Pancreas (tissue), 10 donors: Measurements from ENCODE around the gene KCNN3. TPM values are rescaled to one million over a fixed set of nuclear protein-coding genes. Genes with fewer than 3 reads are reported as not detected.

Experiments used
- ATAC-seq, 4 donors: fragments of 200-7000 bp; cut with Tn5 transposase; one replicate each; pipeline versions ENCODE4 v1.8.0 to v1.9.1; 2020; ENCODE audit warnings: mild to moderate bottlenecking in 4 of 4, moderate library complexity in 4 of 4
- DNase-seq, 6 donors: peaks; one replicate each; pipeline ENCODE4 v3.0.0-alpha.2; 2020
- FAIRE-seq: peaks from 2 replicates; lab custom pipeline; 2012; peaks lifted over from hg19 to GRCh38; lab: Jason Lieb, UNC
- H3K27ac ChIP-seq, 4 donors: fragments of 200-600 bp; sonication (generic); 1 replicate in 3 of 4; 2 replicates in 1 of 4; pipeline versions ENCODE4 v1.5.0 to v1.8.0; 2020
- H3K27me3 ChIP-seq, 4 donors: fragments of 200-600 bp; one replicate each; pipeline ENCODE4 v1.8.0; 2021
- H3K36me3 ChIP-seq, 3 donors: fragments of 200-600 bp; sonication (generic) in 1 of 3; one replicate each; pipeline versions ENCODE4 v1.5.0 to v1.8.0; 2020 to 2021
- H3K4me1 ChIP-seq, 3 donors: fragments of 200-600 bp; one replicate each; pipeline ENCODE4 v1.8.0; 2021
- H3K4me3 ChIP-seq, 4 donors: fragments of 200-600 bp; sonication (generic) in 2 of 4; one replicate each; pipeline versions ENCODE4 v1.5.0 to v1.8.0; 2020 to 2021
- H3K9me3 ChIP-seq, 4 donors: fragments of 200-600 bp; one replicate each; pipeline ENCODE4 v1.8.0; 2021
- WGBS, 2 donors: extraction: QIAGEN DNeasy Blood & Tissue Kit; methylation state at CpG; one replicate each; pipeline ENCODE4 v1.1.7; 2013; 5-methylcytosine and 5-hydroxymethylcytosine counted together
- intact Hi-C, 3 donors: fragments of 100-400 bp; cut with DNase I; formaldehyde crosslinking; loops; one replicate each; pipeline versions ENCODE4 v1.11.1 to v1.14.2; 2022
- polyA plus RNA-seq, 2 donors: library from polyadenylated mRNA; stranded (reverse); fragments of 200-250 nt; gene quantifications; one replicate each; pipeline ENCODE4 v1.2.3, GENCODE V29; 2013
- total RNA-seq, 6 donors: library from RNA; stranded (reverse); fragmentation: NEBNext Ultra II Directional in 4 of 6; extraction: Animal tissue kit (Norgen Biotek cat#: 25700) in 4 of 6; gene quantifications; one replicate each; pipeline versions ENCODE4 v1.2.1 to v1.2.4, GENCODE V29; 2021 to 2023
- TF ChIP-seq, protein P1 (sequence below), 4 donors: fragments of 200-600 bp; sonication (generic) in 3 of 4; IDR thresholded peaks; one replicate each; pipeline versions ENCODE4 v1.5.0 to v1.8.0; 2021; ENCODE audit warnings: antibody characterized with exemption in 4 of 4
- donor health status: healthy with polysubstance abuse.
- donor health status: DM: no; HTN: no; CAD: no; lungs with moderate emphysema.
- donor health status: DM: no; HTN: no; CAD: no.
- donor health status: control.
- donor health status: control.
- donor health status: Bipolar disorder and iron deficiency.
- donor health status: DM: yes; HTN: yes; CAD: no.
- donor health status: DM: no; HTN: no; CAD: no.
- donor health status: DM: no; HTN: no; CAD: no.
- donor health status: DM: yes; HTN: yes; CAD: no.

The KCNN3 gene
- total and polyA plus RNA-seq, 8 donors = 0.11 to 1.0 (median 0.33) TPM

DNA sequence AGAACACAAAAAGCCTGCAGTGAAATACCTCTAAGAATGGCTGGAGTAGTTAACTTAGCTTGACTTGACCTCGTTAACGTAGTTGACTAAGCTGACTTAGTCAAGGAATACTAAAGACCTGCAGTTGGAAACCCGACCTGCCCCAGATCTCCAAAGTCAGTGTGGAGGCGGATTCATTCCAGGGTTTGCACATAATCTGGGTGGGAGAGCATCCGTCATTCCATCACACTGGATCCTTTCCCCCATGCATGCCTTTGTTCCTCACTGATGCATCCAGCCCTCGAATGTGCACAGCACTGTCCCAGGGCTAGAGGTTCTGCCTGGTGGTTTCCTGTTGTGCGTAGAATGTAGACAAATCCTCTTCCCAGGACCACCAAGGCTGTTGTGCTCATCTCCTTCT, 76.4 kb downstream of the KCNN3 start:
- Histone ChIP-seq H3K27ac (no peak overlapping the region), H3K4me1 (no peaks in the 10 kb centered on the region), H3K4me3 (no peak overlapping the region), H3K36me3 (no peaks in the 10 kb centered on the region), H3K27me3 (no peaks in the 10 kb centered on the region), H3K9me3 (no peaks in the 10 kb centered on the region)
- TF ChIP-seq, protein P1, sequence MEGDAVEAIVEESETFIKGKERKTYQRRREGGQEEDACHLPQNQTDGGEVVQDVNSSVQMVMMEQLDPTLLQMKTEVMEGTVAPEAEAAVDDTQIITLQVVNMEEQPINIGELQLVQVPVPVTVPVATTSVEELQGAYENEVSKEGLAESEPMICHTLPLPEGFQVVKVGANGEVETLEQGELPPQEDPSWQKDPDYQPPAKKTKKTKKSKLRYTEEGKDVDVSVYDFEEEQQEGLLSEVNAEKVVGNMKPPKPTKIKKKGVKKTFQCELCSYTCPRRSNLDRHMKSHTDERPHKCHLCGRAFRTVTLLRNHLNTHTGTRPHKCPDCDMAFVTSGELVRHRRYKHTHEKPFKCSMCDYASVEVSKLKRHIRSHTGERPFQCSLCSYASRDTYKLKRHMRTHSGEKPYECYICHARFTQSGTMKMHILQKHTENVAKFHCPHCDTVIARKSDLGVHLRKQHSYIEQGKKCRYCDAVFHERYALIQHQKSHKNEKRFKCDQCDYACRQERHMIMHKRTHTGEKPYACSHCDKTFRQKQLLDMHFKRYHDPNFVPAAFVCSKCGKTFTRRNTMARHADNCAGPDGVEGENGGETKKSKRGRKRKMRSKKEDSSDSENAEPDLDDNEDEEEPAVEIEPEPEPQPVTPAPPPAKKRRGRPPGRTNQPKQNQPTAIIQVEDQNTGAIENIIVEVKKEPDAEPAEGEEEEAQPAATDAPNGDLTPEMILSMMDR (IDR thresholded peaks at IDR 0.05) = no peak
- 64 to 66% methylated on average over 7 of the region's 7 CpGs for WGBS, 2 donors
- intact Hi-C loops = no loop called here
- ATAC-seq (no peak), DNase-seq (no peak), FAIRE-seq (no peak)

DNA sequence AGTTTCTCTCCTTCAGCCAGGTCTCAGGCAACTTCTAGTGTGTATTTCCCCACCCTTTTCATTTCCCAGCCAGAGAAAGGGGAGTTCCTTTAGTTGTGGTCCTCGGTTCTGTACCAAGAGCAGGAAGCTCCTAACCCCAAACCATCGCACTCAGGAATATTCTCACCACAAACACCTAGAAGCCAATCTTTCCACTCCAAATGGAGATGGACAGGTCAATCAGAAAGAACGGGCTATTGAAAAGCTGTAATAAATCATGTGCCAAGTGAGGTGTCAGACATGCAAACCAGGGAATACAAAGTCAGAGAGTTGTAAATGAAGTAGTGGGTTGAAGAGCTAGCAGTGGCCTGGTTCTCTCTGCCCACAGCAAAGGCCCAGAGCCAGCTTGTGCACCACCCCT, 77.2 kb downstream of the KCNN3 start:
- H3K9me3 ChIP-seq = no peaks in the 10 kb centered on the region
- H3K4me1 ChIP-seq = no peaks in the 10 kb centered on the region
- intact Hi-C loops = no loop called here
- FAIRE-seq (no peak), ATAC-seq (no peak), DNase-seq (no peak)
- no peak overlapping the region for H3K4me3 ChIP-seq
- no peaks in the 10 kb centered on the region for H3K27me3 ChIP-seq
- H3K36me3 ChIP-seq = no peaks in the 10 kb centered on the region
- no peak overlapping the region for H3K27ac ChIP-seq
- TF ChIP-seq, protein P1 (IDR thresholded peaks at IDR 0.05) = no peak
- 40 to 56% methylated on average over 3 of the region's 3 CpGs for WGBS, 2 donors

DNA sequence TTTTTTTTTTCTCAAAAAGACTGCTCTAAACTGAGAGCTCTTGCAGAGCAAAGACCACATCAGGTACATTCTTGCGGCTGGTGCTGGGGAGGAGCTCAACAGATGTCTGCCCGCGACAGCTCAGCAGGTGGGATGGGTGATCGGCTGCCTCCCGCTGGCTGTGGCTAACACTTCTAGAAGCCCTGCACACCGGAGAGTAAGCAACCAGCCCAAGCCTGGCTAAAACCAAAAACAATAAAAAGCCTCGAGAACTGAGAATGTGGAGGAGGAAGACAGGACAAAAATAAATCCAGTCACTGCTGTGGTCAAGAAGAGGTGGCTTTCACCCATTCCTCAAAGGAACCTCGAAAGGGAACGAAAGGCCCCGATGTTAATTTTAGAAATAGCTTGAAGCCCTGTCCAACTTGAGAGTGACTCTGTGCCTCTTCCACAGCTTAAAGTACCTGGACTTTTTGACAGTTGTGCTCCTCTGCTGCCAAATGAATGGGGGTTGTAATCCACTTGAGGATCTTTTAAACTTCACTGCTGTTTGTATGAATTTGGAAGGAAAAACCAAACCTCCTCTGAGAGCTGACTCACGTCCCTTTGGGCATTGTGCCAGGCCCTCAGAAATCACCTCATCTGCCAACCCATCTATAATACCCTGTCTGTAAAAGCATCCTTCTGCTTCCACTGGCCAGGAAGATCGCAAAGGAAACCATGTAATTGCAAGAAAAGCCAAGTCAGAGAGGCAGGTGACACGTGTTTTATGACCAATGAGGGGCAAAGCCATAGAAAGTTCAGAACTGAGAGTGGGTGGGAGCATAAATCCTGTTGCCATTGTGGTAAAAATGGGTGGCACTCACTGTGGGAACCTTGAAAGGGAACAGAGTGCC, 78.6 kb downstream of the KCNN3 start:
- intact Hi-C loops = no loop called here
- Histone ChIP-seq H3K4me3 (no peak overlapping the region), H3K27me3 (no peaks in the 10 kb centered on the region), H3K36me3 (no peaks in the 10 kb centered on the region), H3K27ac (no peak overlapping the region), H3K9me3 (no peaks in the 10 kb centered on the region), H3K4me1 (no peaks in the 10 kb centered on the region)
- FAIRE-seq = no peak
- 39 to 40% methylated on average over 13 of the region's 13 CpGs for WGBS, 2 donors
- TF ChIP-seq, protein P1 (IDR thresholded peaks at IDR 0.05) = no peak
- ATAC-seq = peak in 1 of 4 donors; percentile 25
- DNase-seq = no peak

DNA sequence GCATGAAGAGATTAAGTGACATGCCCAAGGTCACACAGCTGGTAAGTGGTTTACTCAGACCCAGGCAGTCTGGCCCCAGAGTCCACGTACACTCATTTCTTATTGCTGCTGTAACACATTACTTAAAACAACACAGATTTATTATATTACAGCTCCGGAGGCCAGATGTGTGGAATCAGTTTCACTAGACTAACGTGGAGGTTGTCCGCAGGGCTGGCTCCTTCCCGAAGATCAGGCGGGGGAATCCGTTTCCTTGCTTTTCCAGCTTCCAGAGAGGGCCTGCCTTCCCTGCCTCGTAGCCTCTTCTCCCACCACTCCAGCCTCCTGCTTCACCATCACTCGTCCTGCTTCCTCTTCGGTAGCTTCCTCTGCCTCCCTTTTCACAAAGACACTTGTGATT, 81.2 kb downstream of the KCNN3 start:
- ATAC-seq (no peak), DNase-seq (no peak), FAIRE-seq (no peak)
- H3K9me3 ChIP-seq = no peaks in the 10 kb centered on the region
- H3K4me3 ChIP-seq = no peak overlapping the region
- TF ChIP-seq, protein P1 (IDR thresholded peaks at IDR 0.05) = no peak
- H3K27ac ChIP-seq = no peak overlapping the region
- peaks cover 0 to 6% (median 0%) of the 10 kb centered on the region in 3 donors for H3K4me1 ChIP-seq
- WGBS, 2 donors = 78 to 86% methylated on average over 10 of the region's 10 CpGs
- H3K36me3 ChIP-seq = no peaks in the 10 kb centered on the region
- intact Hi-C loops = no loop called here
- H3K27me3 ChIP-seq = no peaks in the 10 kb centered on the region
